ENCODE measurements around the gene PREB.
A peak's percentile ranks its signal among the peaks of the same experiment; 100 is the strongest.
"Not testable (repeated sequence)": the region's sequence is repeated elsewhere in the genome, so short reads cannot be mapped to it uniquely, and the experiment has no call there.

The PREB gene, protein sequence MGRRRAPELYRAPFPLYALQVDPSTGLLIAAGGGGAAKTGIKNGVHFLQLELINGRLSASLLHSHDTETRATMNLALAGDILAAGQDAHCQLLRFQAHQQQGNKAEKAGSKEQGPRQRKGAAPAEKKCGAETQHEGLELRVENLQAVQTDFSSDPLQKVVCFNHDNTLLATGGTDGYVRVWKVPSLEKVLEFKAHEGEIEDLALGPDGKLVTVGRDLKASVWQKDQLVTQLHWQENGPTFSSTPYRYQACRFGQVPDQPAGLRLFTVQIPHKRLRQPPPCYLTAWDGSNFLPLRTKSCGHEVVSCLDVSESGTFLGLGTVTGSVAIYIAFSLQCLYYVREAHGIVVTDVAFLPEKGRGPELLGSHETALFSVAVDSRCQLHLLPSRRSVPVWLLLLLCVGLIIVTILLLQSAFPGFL

DNA sequence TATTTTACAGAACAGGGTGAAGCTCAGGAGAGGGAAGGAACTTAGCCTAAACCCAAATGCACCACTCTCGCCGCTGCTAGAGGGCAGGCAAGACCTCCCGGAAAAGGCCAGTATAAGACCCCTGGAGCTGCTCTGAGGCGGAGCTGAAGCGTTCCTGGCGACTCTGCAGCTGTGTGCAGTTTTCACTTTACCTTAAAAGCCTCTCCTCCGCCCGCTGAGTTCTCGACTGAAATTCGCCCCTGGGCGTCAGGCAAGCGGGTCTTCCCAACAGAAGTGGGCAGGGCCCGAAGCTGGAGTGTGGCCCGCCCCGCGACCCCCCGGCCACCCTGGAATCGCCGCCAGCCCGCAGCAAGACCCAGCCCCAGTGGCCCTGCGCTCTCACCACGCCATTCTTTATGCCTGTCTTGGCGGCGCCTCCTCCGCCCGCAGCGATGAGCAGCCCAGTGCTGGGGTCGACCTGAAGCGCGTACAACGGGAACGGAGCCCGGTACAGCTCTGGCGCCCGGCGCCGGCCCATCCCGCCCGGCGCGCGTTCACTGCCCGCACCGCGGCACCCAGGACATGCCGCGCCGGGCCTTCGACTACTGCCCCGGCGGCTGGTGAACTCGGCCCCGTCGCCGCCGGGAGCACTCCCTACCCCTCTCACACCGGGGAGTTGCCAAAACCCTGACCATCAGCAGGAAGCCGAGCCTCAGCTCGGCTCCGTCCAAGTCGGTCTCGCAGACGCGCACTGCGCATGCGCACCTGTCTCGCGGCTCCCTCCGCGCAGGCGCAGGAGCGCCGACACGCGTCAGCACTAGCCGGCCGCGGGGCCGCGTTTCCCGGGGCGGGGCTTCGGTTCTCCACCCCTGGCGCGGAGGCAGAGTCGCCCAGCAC, at the start of gene PREB:
Gene PREB, minus strand, starts transcription at position 732 of the 876 bp plus-strand sequence. Its CDS starts 215 bp downstream, at position 517.
- DNase-seq (ENCODE audit: low read depth) = peak; percentile 88

DNA sequence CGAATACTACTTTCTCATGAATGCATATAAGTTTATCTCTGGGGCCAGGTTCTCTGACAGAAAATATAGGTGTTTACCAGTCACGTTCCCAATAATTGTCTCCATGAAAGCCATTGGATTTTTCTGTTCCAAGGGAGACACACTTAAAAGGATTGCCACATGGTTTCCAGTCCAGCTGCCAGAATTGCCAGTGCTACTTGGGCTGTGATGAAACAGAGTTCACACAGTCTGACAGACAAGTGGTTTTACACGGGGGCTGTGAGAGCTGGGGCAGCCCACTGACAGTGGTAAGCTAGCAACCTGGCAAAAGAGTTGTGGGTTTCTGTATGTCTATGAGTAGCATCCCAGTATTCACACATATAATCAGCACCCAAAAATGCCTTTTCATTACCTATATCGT, 49.7 kb upstream of the PREB start:
- peak; percentile 52 for DNase-seq (ENCODE audit: low read depth)

DNA sequence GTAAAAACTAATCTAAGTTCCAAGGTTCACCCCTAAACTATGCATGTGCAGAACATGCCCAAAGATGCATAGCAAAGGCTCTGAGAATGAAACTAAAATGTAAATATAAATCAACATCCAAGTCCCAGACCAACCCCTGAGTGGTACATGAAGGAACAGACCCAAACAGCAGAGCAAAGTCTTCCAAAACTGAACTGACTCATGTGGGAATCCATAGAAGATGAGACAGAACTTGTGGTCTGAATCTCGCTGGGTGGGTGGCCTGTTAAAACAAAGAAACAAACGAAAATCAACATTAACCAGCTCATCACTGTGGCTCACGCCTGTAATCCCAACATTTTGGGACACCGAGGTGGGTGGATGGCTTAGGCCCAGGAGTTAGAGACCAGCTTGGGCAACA, 47.9 kb upstream of the PREB start:
- DNase-seq (ENCODE audit: low read depth) = peak; percentile 77

DNA sequence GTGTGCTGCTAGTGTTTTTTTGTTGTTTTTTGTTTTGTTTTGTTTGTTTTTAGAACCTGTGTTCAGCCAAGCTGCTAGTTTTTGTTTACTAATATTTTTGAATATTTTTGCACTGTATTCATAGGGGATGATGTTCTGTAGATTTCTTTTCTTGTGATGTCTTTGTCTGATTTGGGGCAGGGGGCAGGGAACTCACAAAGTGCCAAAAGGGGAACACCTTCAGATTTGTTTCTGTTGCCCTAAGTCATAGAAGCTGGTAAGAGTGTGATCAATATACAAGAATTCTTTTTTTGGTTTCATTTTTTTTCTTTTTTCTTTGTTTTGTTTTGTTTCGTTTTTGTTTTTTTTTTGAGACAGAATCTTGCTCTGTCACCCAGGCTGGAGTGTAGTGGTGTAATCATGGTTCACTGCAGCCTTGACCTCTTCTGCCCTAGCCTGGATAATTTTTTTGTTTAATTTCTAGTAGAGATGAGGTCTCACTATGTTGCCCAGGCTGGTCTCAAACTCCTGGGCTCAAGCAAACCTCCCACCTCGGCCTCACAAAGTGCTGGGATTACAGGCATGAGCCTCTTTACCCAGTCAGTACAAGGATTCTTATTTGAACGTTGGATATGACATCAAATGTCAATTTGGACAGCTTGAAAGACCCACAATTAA, 45.0 kb upstream of the PREB start:
- DNase-seq (ENCODE audit: low read depth) = no peak

DNA sequence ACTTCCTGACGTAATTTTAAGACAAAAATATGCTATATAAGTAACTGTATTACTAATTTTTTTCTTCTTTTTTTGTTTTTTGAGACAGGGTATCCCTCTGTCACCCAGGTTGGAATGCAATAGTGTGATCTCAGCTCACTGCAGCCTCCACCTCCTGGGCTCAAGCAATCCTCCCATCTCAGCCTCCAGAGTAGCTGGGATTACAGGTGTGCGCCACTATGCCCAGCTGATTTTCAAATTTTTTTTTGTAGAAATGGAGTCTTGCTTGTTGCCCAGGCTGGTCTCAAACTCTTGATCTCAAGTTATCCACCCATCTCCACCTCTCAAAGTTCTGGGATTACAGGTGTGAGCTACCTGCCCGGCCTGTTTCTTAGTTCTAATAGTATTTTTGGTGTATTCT, 44.0 kb upstream of the PREB start:
- no peak for DNase-seq (ENCODE audit: low read depth)

DNA sequence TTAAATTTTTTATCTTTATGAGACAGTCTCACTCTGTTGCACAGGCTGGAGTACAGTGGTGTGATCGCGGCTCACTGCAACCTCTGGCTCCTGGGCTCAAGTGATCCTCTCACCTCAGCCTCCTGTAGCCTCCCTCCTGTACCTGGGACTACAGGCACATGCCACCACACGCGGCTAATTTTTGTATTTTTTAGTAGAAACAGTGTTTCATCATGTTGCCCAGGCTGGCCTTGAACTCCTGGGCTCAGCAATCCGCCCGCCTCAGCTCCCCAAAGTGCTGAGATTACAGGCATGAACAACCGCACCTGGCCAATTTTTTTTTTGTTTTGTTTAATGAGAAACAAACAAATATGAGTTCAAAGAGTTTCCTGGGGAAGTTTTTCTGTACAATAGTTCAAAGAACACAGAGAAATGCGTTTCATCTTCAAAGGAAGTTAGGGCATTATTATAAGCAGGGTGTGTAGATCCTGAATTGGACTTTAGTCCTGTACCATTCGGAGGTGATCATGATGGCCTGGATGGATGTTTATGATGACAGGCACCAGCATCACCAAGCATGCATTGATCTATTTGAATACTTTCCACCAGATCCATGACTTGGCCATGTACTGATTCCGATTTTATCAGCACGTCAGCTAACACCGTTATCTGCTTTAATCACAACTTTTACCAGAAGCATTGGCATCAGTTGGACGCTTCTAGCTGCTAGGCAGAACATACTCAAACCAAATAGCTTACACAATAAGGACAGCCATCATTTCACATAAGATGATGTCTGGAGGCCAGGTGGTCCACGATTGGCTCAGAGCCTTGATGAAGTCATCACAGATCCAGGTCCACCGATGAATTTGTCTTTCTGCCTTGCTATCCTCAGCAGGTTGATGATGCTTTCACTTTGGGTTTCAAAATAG, 43.3 kb upstream of the PREB start:
- DNase-seq (ENCODE audit: low read depth) = no peak

DNA sequence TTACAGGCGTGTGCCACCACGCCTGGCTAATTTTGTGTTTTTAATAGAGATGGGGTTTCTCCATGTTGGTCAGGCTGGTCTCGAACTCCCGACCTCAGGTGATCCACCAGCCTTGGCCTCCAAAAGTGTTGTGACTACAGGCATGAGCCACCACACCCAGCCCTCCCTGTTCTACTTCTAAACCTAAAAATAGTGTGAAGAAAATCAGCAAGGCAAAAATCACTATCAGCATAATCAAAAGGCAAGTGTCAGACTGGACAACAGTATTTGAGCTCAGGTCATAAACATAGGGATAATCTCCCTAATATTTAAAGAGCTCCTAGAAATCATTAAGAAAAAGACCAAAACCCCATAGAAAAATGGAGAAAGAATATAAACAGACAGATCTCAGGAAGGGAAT, 41.3 kb upstream of the PREB start:
- DNase-seq (ENCODE audit: low read depth) = not testable (repeated sequence)

DNA sequence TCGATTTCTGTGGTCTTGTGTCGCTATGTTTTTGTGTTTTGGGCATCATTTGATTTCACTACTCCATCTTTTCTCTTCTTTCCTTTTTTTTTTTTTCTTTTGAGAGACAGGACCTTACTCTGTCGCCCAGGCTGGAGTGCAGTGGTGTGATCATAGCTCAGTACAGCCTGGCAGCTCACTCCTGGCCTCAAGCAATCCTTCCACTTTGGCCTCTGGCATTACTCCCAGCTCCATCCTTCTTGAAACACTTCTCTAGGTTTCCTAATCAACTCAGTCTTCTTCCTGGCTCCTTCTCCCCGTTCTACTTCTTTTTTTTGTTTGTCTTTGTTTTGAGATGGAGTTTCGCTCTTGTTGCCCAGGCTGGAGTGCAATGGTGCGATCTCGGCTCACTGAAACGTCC, 40.9 kb upstream of the PREB start:
- DNase-seq (ENCODE audit: low read depth) = peak; percentile 31

DNA sequence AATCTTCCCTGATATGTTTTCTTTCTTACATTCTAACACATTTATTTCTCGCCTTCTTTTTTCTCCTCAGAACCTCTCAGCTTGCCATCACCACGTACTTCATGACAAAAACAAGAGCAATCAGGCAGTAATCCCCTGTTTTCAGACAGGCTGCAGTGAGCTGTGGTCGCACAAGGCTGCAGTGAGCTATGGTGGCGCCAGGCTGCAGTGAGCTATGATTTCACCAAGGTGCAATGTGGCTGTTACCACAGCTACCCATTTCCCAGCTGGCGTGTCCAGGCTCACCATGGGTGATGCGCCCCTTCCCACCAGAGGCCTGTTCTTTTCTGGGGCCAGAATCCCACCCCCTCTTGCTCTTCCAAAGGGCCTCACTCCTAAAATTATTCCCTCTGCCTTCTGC, 40.2 kb upstream of the PREB start:
- DNase-seq (ENCODE audit: low read depth) = no peak

DNA sequence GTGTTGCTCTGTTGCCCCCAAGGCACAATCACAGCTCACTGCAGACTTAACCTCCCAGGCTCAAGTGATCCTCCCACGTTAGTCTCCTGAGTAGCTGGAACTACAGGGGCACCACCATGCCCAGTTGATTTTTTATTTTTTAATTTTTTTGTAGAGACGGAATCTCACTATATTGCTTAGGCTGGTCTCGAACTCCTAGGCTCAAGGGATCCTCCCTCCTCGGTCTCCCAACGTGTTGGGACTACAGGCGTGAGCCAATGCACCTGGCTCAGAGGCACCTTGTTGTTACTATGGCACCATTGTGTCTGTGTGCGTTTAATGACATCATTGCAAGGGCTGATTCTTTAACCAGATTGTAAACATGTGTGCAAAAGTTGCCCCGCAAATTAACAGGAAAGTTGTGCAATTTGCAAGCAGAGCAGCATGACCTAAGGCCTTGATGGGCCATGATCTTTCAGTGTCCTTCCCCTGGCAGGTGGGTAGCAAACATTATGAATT, 37.0 kb upstream of the PREB start:
- DNase-seq (ENCODE audit: low read depth) = no peak

DNA sequence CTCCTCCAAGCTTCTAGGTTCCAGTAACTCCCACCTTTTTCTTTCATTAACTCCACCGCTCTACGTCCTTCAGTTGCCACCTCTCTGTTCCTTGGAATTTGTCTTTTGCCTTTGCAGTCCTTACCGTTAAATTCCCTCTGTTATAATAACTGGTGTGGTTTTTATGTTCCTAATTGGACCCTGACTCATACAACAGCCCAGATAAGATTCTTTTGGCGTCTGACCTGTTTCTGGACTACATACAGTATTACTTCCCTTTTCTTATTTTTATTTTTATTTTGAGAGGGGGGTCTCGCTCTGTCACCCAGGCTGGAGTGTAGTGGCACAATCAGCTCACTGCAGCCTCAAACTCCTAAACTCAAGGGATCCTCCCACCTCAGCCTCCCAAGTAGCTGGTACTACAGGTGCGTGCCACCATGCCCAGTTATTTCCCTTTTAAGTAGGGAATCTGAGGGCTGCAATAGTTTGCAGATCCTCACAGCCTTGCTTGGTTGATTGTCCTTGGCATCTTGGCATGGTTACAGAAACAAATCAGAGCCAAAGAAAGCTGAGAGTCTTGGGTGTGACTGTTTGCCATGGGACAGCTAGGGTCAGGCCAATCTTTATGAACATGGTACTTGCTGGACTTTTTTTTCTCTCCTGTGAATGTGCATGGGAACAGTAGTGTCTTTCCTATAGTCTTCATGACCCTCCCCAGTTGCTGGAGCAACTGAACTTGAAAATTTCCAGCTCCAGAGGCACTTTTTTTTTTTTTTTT, 36.3 kb upstream of the PREB start:
- DNase-seq (ENCODE audit: low read depth) = no peak

DNA sequence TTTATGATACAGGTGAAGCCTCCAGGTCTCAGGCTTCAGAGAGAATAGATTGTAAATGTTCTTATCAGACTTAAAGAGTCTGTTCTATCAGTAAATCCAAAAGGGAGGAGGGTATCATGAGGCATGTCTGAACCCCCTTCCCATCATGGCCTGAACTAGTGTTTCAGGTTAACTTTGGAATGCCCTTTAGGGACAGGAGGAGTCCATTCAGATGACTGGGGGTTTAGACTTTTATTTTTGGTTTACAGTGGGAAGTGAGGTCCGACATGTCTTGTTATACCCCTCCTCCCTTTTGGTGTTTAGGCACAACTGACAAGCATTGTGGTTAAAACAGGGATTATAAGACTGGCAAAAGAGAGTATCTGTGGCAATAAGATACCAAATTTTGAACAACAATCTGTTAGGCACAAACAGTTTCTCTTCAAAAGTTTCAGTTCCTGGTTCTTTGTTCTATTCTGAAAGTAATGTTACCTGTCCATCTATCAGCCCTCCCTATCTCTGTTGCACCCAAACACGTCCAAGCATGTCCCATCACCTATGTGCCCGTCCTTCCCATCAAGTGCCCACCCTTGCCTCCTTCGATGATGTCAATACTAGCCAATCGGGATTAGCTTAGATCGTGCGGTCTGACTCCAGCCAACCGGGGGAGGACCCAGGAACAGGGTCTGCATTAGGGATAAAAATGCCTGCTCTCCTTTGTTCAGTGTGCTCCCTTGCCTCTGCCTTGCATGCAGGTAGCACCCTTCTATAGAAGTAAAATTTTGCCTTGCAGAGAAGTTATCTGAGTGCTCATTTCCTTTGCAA, 30.7 kb upstream of the PREB start:
- DNase-seq (ENCODE audit: low read depth) = no peak

DNA sequence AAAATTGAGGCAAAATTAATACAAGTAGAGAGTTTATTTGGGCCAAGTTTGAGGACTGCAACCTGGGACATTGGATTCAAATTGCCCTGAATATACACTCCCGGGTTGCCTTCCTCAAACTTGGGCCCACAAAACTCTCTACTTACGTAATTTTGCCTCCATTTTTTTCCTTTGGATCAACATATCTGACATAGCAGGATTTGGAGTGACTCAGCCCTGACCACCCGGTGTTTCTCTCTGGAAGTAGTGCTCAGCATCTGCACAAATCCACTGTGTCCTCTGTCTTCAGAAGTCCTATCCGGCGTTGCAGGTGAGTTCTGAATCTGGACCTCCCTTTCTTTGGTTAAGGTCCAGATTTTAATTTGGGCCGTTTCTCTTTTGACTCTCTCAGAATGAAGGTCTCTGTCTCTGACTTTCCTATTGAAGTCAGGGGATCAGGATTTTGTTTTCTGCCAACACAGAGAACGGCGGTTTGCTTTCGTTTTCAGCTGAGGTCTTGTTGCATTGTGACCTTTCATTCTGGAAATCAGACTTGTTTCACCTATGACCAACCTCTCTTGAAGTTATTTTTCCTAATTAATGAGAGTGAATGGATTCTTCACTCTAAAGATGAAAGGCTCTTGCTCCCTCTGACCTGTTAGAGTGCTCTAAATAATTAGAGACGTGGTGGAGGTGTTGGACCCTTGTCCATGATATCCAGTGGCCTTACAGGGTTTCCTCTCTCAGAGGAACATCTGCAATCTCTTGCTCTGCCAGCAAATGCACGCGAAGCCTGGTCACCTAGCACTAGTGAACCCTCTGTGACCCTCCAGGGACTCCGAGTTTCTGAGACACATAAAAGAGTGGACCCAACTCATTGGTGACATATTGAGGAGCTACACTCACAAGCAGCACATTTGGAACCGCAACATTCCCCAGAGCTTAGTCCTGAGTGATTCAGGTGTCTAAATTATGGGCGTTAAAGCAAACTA, 28.0 kb upstream of the PREB start:
- peak; percentile 17 for DNase-seq (ENCODE audit: low read depth)

DNA sequence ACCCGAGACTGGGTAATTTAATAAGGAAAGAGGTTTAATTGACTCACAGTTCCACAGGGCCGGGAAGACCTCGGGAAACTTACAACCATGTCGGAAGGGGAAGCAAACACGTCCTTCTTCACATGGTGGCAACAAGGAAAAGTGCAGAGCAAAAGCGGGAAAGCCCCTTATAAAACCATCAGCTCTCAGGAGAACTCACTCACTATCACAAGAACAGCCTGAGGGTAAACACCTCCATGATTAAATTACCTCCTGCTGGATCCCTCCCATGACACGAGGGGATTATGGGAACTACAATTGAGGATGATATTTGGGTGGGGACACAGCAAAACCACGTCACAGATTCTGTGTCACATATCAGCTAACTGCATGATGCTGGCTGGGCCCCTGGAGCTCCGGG, 25.8 kb upstream of the PREB start:
- DNase-seq (ENCODE audit: low read depth) = no peak

DNA sequence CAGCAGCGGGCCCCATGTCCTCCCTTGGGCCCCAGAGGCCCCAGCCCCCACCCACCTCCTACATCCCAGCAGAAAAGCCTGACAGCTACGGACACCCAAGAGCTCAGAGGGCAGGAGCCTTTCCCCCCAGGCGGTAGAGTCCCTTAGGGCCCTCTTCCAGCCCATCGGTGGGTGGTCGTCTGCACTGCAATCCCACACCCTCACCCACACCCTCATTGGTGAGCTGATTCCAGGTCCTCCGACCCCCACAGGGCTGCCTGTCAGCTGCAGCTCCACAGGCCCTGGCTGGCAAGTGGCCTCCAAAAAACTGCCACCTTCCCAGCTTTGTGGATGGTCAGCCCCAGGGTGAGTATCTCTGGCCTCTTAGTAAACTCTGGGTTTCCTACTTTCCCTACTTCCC, 24.8 kb upstream of the PREB start:
- DNase-seq (ENCODE audit: low read depth) = no peak

DNA sequence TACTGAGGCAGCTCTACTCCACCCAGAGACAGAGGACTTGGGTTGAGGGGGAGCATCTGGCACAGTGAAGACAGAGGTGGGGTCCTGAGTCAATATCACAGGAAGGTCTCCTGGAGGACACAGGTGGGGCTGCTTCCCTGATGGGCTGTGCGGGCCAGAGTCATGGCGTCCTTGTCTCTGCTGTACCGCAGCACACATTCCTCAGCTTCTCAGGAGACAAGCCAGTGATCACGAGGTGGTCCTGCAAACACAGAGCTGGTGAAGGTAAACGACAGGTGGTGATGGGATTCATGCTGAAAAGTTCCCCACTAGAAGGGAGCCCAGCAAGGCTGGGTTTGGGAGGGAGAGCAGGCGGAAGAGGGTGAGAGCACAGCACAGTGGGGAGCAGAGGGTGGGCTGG, 24.0 kb upstream of the PREB start:
- DNase-seq (ENCODE audit: low read depth) = no peak

DNA sequence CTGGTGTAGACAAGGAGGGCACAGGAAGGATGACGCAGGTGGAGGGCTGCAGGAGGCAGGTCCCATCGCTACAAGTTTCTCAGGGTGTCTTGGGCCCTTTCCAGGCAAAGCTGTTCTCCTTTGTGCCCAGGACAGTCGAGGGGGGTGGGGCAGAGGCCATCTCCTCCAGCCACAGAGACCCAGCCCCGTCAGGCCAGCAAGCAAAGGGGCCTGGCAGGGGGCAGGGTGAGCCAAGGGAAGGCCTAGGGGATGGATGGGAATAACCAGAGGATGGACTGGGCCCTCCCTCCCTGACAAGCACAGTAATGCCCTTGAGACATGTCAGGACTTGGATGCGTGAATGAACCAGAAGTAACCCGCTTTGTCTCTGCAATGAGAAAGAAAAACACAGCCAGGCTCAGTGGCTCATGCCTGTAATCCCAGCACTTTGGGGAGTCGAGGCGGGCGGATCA, 20.7 kb upstream of the PREB start:
- no peak for DNase-seq (ENCODE audit: low read depth)

DNA sequence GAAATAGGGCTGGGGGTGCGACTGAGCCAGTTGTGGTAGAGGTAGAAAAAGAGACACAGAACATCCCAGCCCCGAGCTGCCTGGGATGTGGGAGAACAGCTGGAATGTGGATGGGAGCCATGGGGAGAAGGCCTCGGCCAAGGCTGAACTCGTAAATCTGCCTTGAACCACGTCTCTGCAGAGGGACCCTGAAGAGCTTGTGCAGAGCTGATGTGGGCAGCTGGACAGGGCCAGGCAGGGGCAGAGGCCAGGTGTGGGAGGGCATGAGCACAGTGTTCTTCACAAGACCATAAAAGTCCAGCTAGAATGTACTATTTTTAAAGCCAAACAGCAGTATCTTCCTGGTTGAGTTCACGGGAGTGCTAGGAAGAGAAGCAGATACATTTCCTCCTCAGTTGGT, 20.1 kb upstream of the PREB start:
- no peak for DNase-seq (ENCODE audit: low read depth)
